ENCODE measurements around the gene CSTF1.

DNA sequence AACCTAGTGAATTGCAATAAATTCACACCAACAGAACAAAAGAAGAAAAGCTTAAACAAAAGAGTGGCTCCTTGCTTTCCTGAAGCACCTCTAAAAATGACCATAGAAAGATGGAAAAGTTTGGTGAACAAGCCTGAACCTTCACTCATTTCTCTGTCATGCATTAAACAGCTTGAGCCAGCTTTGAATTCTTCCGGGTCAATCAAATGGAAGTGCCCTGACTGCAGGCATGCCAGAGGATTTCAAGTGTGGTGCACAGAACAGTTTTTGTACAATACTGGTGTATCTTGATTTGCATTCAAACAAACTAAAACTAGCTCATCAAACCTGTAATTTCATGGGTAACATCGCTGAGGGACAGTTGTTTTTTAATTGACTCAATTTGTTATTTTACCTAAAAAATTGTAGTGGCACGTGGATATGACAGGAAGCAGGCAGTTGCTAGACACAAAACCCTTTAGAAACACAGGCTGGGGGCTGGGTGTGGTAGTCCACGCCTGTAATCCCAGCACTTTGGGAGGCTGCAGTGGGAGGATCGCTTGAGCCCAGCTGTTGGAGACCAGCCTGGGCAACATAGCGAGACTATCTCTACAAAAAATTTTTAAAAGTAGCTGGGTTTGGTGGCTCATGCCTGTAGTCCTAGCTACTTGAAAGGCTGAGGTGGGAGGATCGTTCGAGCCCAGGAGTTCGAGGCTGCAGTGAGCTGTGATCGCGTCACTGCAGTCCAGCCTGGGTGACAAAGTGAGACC lies 28.7 kb downstream of the CSTF1 start:
- TF ChIP-seq, protein P1, sequence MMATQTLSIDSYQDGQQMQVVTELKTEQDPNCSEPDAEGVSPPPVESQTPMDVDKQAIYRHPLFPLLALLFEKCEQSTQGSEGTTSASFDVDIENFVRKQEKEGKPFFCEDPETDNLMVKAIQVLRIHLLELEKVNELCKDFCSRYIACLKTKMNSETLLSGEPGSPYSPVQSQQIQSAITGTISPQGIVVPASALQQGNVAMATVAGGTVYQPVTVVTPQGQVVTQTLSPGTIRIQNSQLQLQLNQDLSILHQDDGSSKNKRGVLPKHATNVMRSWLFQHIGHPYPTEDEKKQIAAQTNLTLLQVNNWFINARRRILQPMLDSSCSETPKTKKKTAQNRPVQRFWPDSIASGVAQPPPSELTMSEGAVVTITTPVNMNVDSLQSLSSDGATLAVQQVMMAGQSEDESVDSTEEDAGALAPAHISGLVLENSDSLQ (IDR thresholded peaks at IDR 0.05): no peak
- no peak for TF ChIP-seq FOXM1 (IDR thresholded peaks at IDR 0.05; ENCODE audit: borderline replicate concordance)
- TF ChIP-seq BHLHE40 (IDR thresholded peaks at IDR 0.05; ENCODE audit: borderline replicate concordance): no peak

Data from HEK293T (cell line).